K562 (cell line): Measurements from ENCODE around the gene PDE5A. TPM values are rescaled to one million over a fixed set of nuclear protein-coding genes. Genes with fewer than 3 reads are reported as not detected.

Experiments
- ATAC-seq: fragments of 200-7000 bp; cut with Tn5 transposase; 3 replicates; pipeline ENCODE4 v1.9.1; 2020; ENCODE audit warnings: moderate library complexity
- BruUV-seq: library from RNA; stranded (reverse); fragments of 400-500 nt; replicated peaks from 2 replicates; lab custom pipeline; 2021; lab: Mats Ljungman, UMichigan
- CTCF ChIA-PET: fragments of 300-600 bp; formaldehyde crosslinking; extraction: SDS; loops from one replicate; lab custom pipeline; 2021; ENCODE audit warnings: low intra/inter-chr PET ratio; lab: Yijun Ruan, JAX
- POLR2A ChIA-PET: fragments of 300-600, 350-650 bp; sonication (Branson Sonifier 250); formaldehyde crosslinking; extraction: SDS; loops from one replicate; lab custom pipeline; 2021; ENCODE audit warnings: antibody characterized with exemption, inconsistent platforms; lab: Yijun Ruan, JAX
- DNase-seq, 4 experiments: peaks; one replicate each; pipeline versions ENCODE4 v3.0.0 to v3.0.0-alpha.2; 2011 to 2018; ENCODE audit warnings: low spot score in 3 of 4, mixed read lengths in 3 of 4; ENCODE audit errors: extremely low read depth in 1 of 4
- FAIRE-seq: peaks from 2 replicates; lab custom pipeline; 2011; peaks lifted over from hg19 to GRCh38; lab: Jason Lieb, UNC
- H2AFZ ChIP-seq: 2 replicates; pipeline ENCODE4 v1.6.0; 2011; ENCODE audit warnings: low read depth, low read length, control low read depth, inconsistent platforms
- H3K27ac ChIP-seq: fragments of 200-600 bp; 3 replicates; pipeline ENCODE4 v1.8.0; 2011; ENCODE audit warnings: low read depth, mild to moderate bottlenecking, control low read depth, inconsistent platforms, low read length, moderate library complexity, mixed read lengths; ENCODE audit errors: extremely low read depth
- H3K27me3 ChIP-seq, 2 experiments: fragments of 300-600 bp in 1 of 2; 2 replicates in 1 of 2; 3 replicates in 1 of 2; pipeline versions ENCODE4 v1.6.0 to v1.8.0; 2011; ENCODE audit warnings: inconsistent platforms in 2 of 2, low read length in 2 of 2, mild to moderate bottlenecking in 1 of 2, mixed read lengths in 1 of 2, moderate library complexity in 1 of 2; ENCODE audit not compliant: control insufficient read depth in 2 of 2, insufficient read depth in 2 of 2
- H3K36me3 ChIP-seq: fragments of 300-600 bp; 3 replicates; pipeline ENCODE4 v1.8.0; 2011; ENCODE audit warnings: mild to moderate bottlenecking, low read length, inconsistent platforms; ENCODE audit not compliant: control insufficient read depth, insufficient read depth
- H3K4me1 ChIP-seq, 2 experiments: fragments of 200-600 bp in 1 of 2; replicated peaks in 1 of 2; 2 replicates in 1 of 2; 3 replicates in 1 of 2; pipeline versions ENCODE4 v1.5.1 to v1.8.0; 2011; ENCODE audit warnings: inconsistent platforms in 2 of 2, low read length in 2 of 2, mild to moderate bottlenecking in 1 of 2, mixed read lengths in 1 of 2, moderate library complexity in 1 of 2; ENCODE audit not compliant: control insufficient read depth in 2 of 2, insufficient read depth in 2 of 2
- H3K4me2 ChIP-seq: 2 replicates; pipeline ENCODE4 v1.6.1; 2011; ENCODE audit warnings: low read length, control low read depth, inconsistent platforms, mixed read lengths; ENCODE audit not compliant: insufficient read depth
- H3K4me3 ChIP-seq: fragments of 200-600 bp; sonication (generic), shearing (Covaris generic); 2 replicates; pipeline ENCODE4 v1.5.1; 2016; ENCODE audit warnings: control low read depth, inconsistent platforms
- H3K79me2 ChIP-seq: fragments of 200-600 bp; 3 replicates; pipeline ENCODE4 v1.8.0; 2011; ENCODE audit warnings: low read length, inconsistent platforms; ENCODE audit not compliant: control insufficient read depth, insufficient read depth
- H3K9ac ChIP-seq, 2 experiments: 2 replicates each; pipeline versions ENCODE4 v1.6.0 to v1.6.1; 2011; ENCODE audit warnings: low read depth in 2 of 2, low read length in 2 of 2, control low read depth in 1 of 2, inconsistent platforms in 1 of 2, mild to moderate bottlenecking in 1 of 2, mixed read lengths in 1 of 2; ENCODE audit not compliant: insufficient read depth in 1 of 2
- H3K9me1 ChIP-seq: one replicate; pipeline ENCODE4 v1.6.0; 2011; ENCODE audit warnings: inconsistent platforms, mild to moderate bottlenecking, low read length, moderate library complexity; ENCODE audit not compliant: control insufficient read depth, insufficient read depth
- H3K9me3 ChIP-seq: replicated peaks from 2 replicates; pipeline ENCODE4 v1.5.1; 2011; ENCODE audit warnings: low read depth, low read length, inconsistent platforms; ENCODE audit not compliant: control insufficient read depth, insufficient read depth
- H4K20me1 ChIP-seq: replicated peaks from 2 replicates; pipeline ENCODE4 v1.6.1; 2011; ENCODE audit warnings: low read length, inconsistent platforms, mixed read lengths; ENCODE audit not compliant: control insufficient read depth, insufficient read depth
- ATF1 ChIP-seq, 2 experiments: fragments of 450-650 bp in 1 of 2; IDR thresholded peaks; 2 replicates each; pipeline ENCODE4 v1.6.1; 2016; ENCODE audit warnings: missing compliant biosample characterization in 1 of 2, missing genetic modification characterization in 1 of 2
- CBFA2T3 ChIP-seq: fragments of 450-650 bp; IDR thresholded peaks from 2 replicates; pipeline ENCODE4 v1.6.1; 2017
- CBFB ChIP-seq: sonication (generic); formaldehyde crosslinking; IDR thresholded peaks from 2 replicates; pipeline ENCODE4 v1.4.0; 2020; ENCODE audit warnings: mild to moderate bottlenecking, missing genetic modification reagents
- CEBPG ChIP-seq, 3 experiments: fragments of 200-800 bp in 1 of 3; sonication (Bioruptor generic) in 1 of 3; sonication (generic) in 1 of 3; formaldehyde crosslinking in 1 of 3; IDR thresholded peaks in 2 of 3; conservative IDR thresholded peaks in 1 of 3; 2 replicates each; pipeline versions ENCODE4 v1.6.1 to v1.8.0; 2016 to 2022; ENCODE audit warnings: missing compliant biosample characterization in 2 of 3, missing genetic modification characterization in 2 of 3, mild to moderate bottlenecking in 1 of 3, missing genetic modification reagents in 1 of 3
- CREB1 ChIP-seq, 2 experiments: sonication (generic) in 1 of 2; formaldehyde crosslinking in 1 of 2; IDR thresholded peaks; 2 replicates each; pipeline versions ENCODE4 v1.6.1 to v1.8.0; 2012 to 2022; ENCODE audit warnings: inconsistent platforms in 1 of 2, mild to moderate bottlenecking in 1 of 2, missing genetic modification reagents in 1 of 2, moderate library complexity in 1 of 2
- GTF2F1 ChIP-seq: IDR thresholded peaks from 2 replicates; pipeline ENCODE4 v1.6.1; 2011; ENCODE audit warnings: low read depth, low read length, improper control_type of control experiment
- HDAC8 ChIP-seq: fragments of 450-650 bp; IDR thresholded peaks from 2 replicates; pipeline ENCODE4 v1.6.1; 2016; ENCODE audit warnings: mild to moderate bottlenecking, missing genetic modification characterization, moderate library complexity, missing compliant biosample characterization
- HNRNPH1 ChIP-seq: fragments of 200-400 bp; formaldehyde crosslinking; optimal IDR thresholded peaks from 2 replicates; pipeline ENCODE3; 2017; ENCODE audit warnings: low read depth, mild to moderate bottlenecking, low read length, moderate library complexity
- KLF6 ChIP-seq: fragments of 250-450 bp; sonication (Bioruptor Pico); IDR thresholded peaks from 2 replicates; pipeline ENCODE4 v1.4.0; 2020; ENCODE audit warnings: mild to moderate bottlenecking, moderate library complexity, borderline replicate concordance
- NCOR1 ChIP-seq: fragments of 450-650 bp; IDR thresholded peaks from 2 replicates; pipeline ENCODE4 v1.6.1; 2016; ENCODE audit warnings: mild to moderate bottlenecking, moderate library complexity
- SMAD1 ChIP-seq: fragments of 150-350 bp; IDR thresholded peaks from 2 replicates; pipeline ENCODE4 v1.6.1; 2014; ENCODE audit warnings: low read length, low read depth; ENCODE audit not compliant: partially characterized antibody
- SP1 ChIP-seq: sonication (generic); formaldehyde crosslinking; IDR thresholded peaks from 2 replicates; pipeline ENCODE4 v1.8.1; 2022; ENCODE audit warnings: mild to moderate bottlenecking, missing genetic modification reagents
- SRSF3 ChIP-seq: fragments of 200-400 bp; formaldehyde crosslinking; IDR thresholded peaks from 2 replicates; pipeline ENCODE4 v1.6.1; 2016; ENCODE audit warnings: mild to moderate bottlenecking, low read length, moderate library complexity; ENCODE audit not compliant: insufficient read depth
- TCF3 ChIP-seq: sonication (generic); formaldehyde crosslinking; IDR thresholded peaks from 2 replicates; pipeline ENCODE4 v1.4.0; 2020; ENCODE audit warnings: mild to moderate bottlenecking, missing genetic modification reagents
- ZNF24 ChIP-seq: fragments of 450-650 bp; IDR thresholded peaks from 2 replicates; pipeline ENCODE4 v1.6.1; 2016
- ZNF408 ChIP-seq: fragments of 250-450 bp; sonication (Bioruptor Pico); IDR thresholded peaks from 2 replicates; pipeline ENCODE4 v1.4.0; 2020; ENCODE audit warnings: low read depth, mild to moderate bottlenecking, moderate library complexity
- ZNF780A ChIP-seq: fragments of 250-450 bp; sonication (Bioruptor Pico); IDR thresholded peaks from 2 replicates; pipeline ENCODE4 v1.5.0; 2021; ENCODE audit warnings: mild to moderate bottlenecking
- WGBS: fragments of 100-300 bp; shearing (Covaris generic); methylation state at CpG from one replicate; pipeline ENCODE4 v1.1.6; 2016; ENCODE audit warnings: low coverage, mixed read lengths; ENCODE audit not compliant: insufficient coverage; ENCODE audit errors: missing lambda C conversion rate; 5-methylcytosine and 5-hydroxymethylcytosine counted together
- in situ Hi-C: fragments of 300-500 bp; cut with MboI; formaldehyde crosslinking; loops from 4 replicates; pipeline ENCODE4 v1.15.0; 2018; ENCODE audit warnings: inconsistent platforms, mixed read lengths
- intact Hi-C: fragments of 100-400 bp; cut with micrococcal nuclease; formaldehyde crosslinking; loops from 2 replicates; pipeline ENCODE4 v1.14.2; 2022
- polyA plus RNA-seq, 8 experiments: library from polyadenylated mRNA; depleted of rRNA in 4 of 8; stranded (reverse) in 5 of 8; unstranded in 3 of 8; fragments of >200 nt; fragmentation: Nextera tagmentation in 2 of 8; fragmentation: Illumina TruSeq in 1 of 8; extraction: Ambion mirVana in 2 of 8; extraction: Trizol in 1 of 8; gene quantifications; 2 replicates each; pipeline versions ENCODE4 v1.2.1 to v1.2.3, GENCODE V29; 2011 to 2014; ENCODE audit warnings: inconsistent platforms in 1 of 8, missing spikeins in 1 of 8
- total RNA-seq, 7 experiments: library from RNA; depleted of rRNA in 6 of 7; stranded (reverse); fragments of >200 nt in 6 of 7; fragmentation: Illumina TruSeq in 2 of 7; extraction: Trizol in 2 of 7; gene quantifications; 2 replicates each; pipeline versions ENCODE4 v1.2.1 to v1.2.3, GENCODE V29; 2011 to 2021; ENCODE audit warnings: low replicate concordance in 1 of 7
- TF ChIP-seq, protein P1 (sequence below): sonication (generic); formaldehyde crosslinking; IDR thresholded peaks from 2 replicates; pipeline ENCODE4 v1.8.0; 2022; ENCODE audit warnings: missing genetic modification reagents, mild to moderate bottlenecking, moderate library complexity, borderline replicate concordance
- TF ChIP-seq, protein P2 (sequence below): fragments of 250-450 bp; sonication (Bioruptor Pico); IDR thresholded peaks from 2 replicates; pipeline ENCODE4 v1.8.0; 2022; ENCODE audit warnings: moderate library complexity, mild to moderate bottlenecking, inconsistent platforms
- TF ChIP-seq, protein P3 (sequence below): sonication (generic); formaldehyde crosslinking; IDR thresholded peaks from 2 replicates; pipeline ENCODE4 v1.8.1; 2022; ENCODE audit warnings: missing genetic modification reagents

PDE5A gene
- total and polyA plus RNA-seq, 9 of the 15 experiments (the other 6 are each of a cell fraction or from before 2014, with no cell fraction given): 0.07 to 1.9 (median 0.29) TPM

DNA sequence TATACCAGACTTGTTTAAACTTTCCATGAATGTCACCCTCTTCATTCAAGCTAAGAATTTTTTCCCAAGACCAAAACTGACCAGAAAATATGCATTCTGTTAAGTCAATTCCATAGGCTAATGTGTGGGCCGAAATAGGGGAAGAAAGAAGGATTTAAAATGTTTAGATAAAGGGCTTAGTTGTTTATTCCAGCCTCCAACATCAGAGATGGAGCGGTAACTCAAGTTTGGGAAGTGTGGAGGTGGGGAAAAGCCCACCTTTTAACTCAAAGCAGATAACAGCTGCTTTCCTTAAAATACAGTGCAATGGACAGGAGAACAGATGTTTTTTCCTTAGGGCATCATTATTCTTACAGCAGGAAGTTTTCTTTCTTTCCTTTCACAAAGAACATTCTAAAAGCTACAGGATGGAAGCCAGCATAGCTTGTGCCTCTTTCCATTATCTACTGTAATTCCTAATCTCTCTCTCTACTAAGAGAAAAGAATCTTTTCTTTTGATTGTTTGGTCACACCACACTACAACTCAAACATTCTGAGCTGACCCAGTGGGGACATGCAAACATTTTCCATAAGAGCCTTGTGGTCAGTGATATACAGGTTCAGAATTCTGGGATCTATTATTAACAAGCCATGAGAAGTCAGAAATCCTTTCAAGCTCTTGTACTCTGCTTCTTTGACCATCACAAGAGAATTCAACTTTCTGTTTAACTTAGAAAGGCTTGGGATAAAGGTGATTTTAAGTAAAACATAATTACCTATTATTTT is 101.6 kb downstream of the PDE5A start:
- H3K79me2 ChIP-seq: no peaks in the 10 kb centered on the region
- no peaks in the 10 kb centered on the region for H3K36me3 ChIP-seq
- no peaks in the 10 kb centered on the region for H4K20me1 ChIP-seq
- no peaks in the 10 kb centered on the region for H3K4me1 ChIP-seq
- H3K9me3 ChIP-seq: no peaks in the 10 kb centered on the region
- ChIA-PET CTCF (no interaction called here), POLR2A (no interaction called here)
- H3K27ac ChIP-seq: no peak overlapping the region
- DNase-seq (no peak), FAIRE-seq (no peak), ATAC-seq (no peak)
- no TSS peak for BruUV-seq
- no peak overlapping the region for H2AFZ ChIP-seq
- intact Hi-C loops: no loop called here
- WGBS: 28% methylated on average over 2 of the region's 2 CpGs
- H3K9me1 ChIP-seq: no peaks in the 10 kb centered on the region
- H3K9ac ChIP-seq: no peak overlapping the region
- in situ Hi-C loops: no loop called here
- no peak for TF ChIP-seq CREB1 (IDR thresholded peaks at IDR 0.05)
- no peak for TF ChIP-seq CREB1 (CRISPR knock-in tag; IDR thresholded peaks at IDR 0.05)
- TF ChIP-seq, protein P1, sequence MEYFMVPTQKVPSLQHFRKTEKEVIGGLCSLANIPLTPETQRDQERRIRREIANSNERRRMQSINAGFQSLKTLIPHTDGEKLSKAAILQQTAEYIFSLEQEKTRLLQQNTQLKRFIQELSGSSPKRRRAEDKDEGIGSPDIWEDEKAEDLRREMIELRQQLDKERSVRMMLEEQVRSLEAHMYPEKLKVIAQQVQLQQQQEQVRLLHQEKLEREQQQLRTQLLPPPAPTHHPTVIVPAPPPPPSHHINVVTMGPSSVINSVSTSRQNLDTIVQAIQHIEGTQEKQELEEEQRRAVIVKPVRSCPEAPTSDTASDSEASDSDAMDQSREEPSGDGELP (CRISPR knock-in tag): no peak
- TF ChIP-seq ZNF24: no peak
- TF ChIP-seq HDAC8 (tag): no peak
- TF ChIP-seq NCOR1: no peak
- no peak for TF ChIP-seq ZNF780A (CRISPR knock-in tag)
- TF ChIP-seq ZNF408 (CRISPR knock-in tag): no peak
- no peak for TF ChIP-seq CBFB (CRISPR knock-in tag)
- no peak for TF ChIP-seq GTF2F1
- no peak for TF ChIP-seq SRSF3
- no peak for TF ChIP-seq ATF1 (CRISPR knock-in tag; IDR thresholded peaks at IDR 0.05)
- no peak for TF ChIP-seq ATF1 (tag; IDR thresholded peaks at IDR 0.05)
- no peak for TF ChIP-seq CBFA2T3
- TF ChIP-seq HNRNPH1: no peak
- no peak for TF ChIP-seq SP1 (CRISPR knock-in tag)
- TF ChIP-seq, protein P2, sequence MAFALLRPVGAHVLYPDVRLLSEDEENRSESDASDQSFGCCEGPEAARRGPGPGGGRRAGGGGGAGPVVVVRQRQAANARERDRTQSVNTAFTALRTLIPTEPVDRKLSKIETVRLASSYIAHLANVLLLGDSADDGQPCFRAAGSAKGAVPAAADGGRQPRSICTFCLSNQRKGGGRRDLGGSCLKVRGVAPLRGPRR: no peak
- no peak for TF ChIP-seq CEBPG (CRISPR knock-in tag; IDR thresholded peaks at IDR 0.05)
- no peak for TF ChIP-seq CEBPG (tag; conservative IDR thresholded peaks at IDR 0.05 in 1 of 2, IDR thresholded peaks at IDR 0.05 in 1 of 2)
- TF ChIP-seq KLF6 (CRISPR knock-in tag): no peak
- TF ChIP-seq SMAD1: no peak
- TF ChIP-seq, protein P3, sequence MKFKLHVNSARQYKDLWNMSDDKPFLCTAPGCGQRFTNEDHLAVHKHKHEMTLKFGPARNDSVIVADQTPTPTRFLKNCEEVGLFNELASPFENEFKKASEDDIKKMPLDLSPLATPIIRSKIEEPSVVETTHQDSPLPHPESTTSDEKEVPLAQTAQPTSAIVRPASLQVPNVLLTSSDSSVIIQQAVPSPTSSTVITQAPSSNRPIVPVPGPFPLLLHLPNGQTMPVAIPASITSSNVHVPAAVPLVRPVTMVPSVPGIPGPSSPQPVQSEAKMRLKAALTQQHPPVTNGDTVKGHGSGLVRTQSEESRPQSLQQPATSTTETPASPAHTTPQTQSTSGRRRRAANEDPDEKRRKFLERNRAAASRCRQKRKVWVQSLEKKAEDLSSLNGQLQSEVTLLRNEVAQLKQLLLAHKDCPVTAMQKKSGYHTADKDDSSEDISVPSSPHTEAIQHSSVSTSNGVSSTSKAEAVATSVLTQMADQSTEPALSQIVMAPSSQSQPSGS (CRISPR knock-in tag): no peak
- TF ChIP-seq TCF3 (CRISPR knock-in tag): no peak
- no peak overlapping the region for H3K4me2 ChIP-seq
- no peak overlapping the region for H3K4me3 ChIP-seq
- no peaks in the 10 kb centered on the region for H3K27me3 ChIP-seq
